Measurements from ENCODE around the gene S100A6.

GRCh38 chr1:153505576-153505975 is 30.2 kb downstream of the S100A6 start:
- TF ChIP-seq, protein P1, sequence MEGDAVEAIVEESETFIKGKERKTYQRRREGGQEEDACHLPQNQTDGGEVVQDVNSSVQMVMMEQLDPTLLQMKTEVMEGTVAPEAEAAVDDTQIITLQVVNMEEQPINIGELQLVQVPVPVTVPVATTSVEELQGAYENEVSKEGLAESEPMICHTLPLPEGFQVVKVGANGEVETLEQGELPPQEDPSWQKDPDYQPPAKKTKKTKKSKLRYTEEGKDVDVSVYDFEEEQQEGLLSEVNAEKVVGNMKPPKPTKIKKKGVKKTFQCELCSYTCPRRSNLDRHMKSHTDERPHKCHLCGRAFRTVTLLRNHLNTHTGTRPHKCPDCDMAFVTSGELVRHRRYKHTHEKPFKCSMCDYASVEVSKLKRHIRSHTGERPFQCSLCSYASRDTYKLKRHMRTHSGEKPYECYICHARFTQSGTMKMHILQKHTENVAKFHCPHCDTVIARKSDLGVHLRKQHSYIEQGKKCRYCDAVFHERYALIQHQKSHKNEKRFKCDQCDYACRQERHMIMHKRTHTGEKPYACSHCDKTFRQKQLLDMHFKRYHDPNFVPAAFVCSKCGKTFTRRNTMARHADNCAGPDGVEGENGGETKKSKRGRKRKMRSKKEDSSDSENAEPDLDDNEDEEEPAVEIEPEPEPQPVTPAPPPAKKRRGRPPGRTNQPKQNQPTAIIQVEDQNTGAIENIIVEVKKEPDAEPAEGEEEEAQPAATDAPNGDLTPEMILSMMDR (IDR thresholded peaks at IDR 0.05) = no peak
- no peak for TF ChIP-seq POLR2A (IDR thresholded peaks at IDR 0.05)

Data from lower leg skin (tissue), 3 donors.